Testis (tissue), 3 donors: Measurements from ENCODE around the gene SCO1. TPM values are rescaled to one million over a fixed set of nuclear protein-coding genes. Genes with fewer than 3 reads are reported as not detected.
A peak's percentile ranks its signal among the peaks of the same experiment; 100 is the strongest.

Source experiments
- DNase-seq: peaks from one replicate; pipeline ENCODE4 v3.0.0-alpha.2; 2019
- H3K27ac ChIP-seq, 2 donors: fragments of 200-600 bp; sonication (generic); one replicate each; pipeline ENCODE4 v1.5.1; 2019
- H3K27me3 ChIP-seq: fragments of 200-600 bp; sonication (generic); one replicate; pipeline ENCODE4 v1.5.1; 2019
- H3K36me3 ChIP-seq: fragments of 200-600 bp; sonication (generic); one replicate; pipeline ENCODE4 v1.5.1; 2017; ENCODE audit warnings: low read depth; ENCODE audit errors: missing control alignments
- H3K4me1 ChIP-seq: fragments of 200-600 bp; sonication (generic); one replicate; pipeline ENCODE4 v1.5.1; 2019
- H3K4me3 ChIP-seq, 2 donors: fragments of 200-600 bp; sonication (generic); one replicate each; pipeline ENCODE4 v1.5.1; 2017 to 2019
- H3K9me3 ChIP-seq: fragments of 200-600 bp; sonication (generic); one replicate; pipeline ENCODE4 v1.5.1; 2017
- CTCF ChIP-seq, 3 experiments: fragments of 450-650 bp in 2 of 3; fragments of 200-600 bp in 1 of 3; sonication (generic) in 1 of 3; IDR thresholded peaks; one replicate each; pipeline ENCODE4 v1.5.1; 2016 to 2019; ENCODE audit warnings: antibody characterized with exemption in 3 of 3, mild to moderate bottlenecking in 2 of 3, moderate library complexity in 1 of 3
- POLR2A ChIP-seq: fragments of 450-650 bp; IDR thresholded peaks from one replicate; pipeline ENCODE4 v1.6.1; 2017; ENCODE audit warnings: antibody characterized with exemption, mild to moderate bottlenecking, moderate library complexity
- WGBS, 2 donors: methylation state at CpG; one replicate each; pipeline ENCODE4 v1.1.5; 2018; 5-methylcytosine and 5-hydroxymethylcytosine counted together
- intact Hi-C: fragments of 100-400 bp; cut with DNase I; formaldehyde crosslinking; loops from one replicate; pipeline ENCODE4 v1.15.1; 2023; ENCODE audit warnings: low total_unique reads
- polyA plus RNA-seq: library from polyadenylated mRNA; stranded (reverse); fragments of 350-450 nt; fragmentation: Illumina TruSeq; extraction: RNeasy Lipid Tissue Mini Kit (QIAGEN cat#74804); gene quantifications from one replicate; pipeline ENCODE4 v1.2.3, GENCODE V29; 2014; ENCODE audit warnings: low read depth, low replicate concordance; ENCODE audit not compliant: insufficient read depth
- total RNA-seq, 2 donors: library from RNA; depleted of rRNA; stranded (reverse); fragments of >200 nt; gene quantifications; one replicate each; pipeline ENCODE4 v1.2.3, GENCODE V29; 2016

The SCO1 gene
- total and polyA plus RNA-seq, 3 donors from 2014 or later: 23.9 to 31.9 (median 25.7) TPM

- no peaks in the 10 kb centered on the region for H3K9me3 ChIP-seq
- intact Hi-C loops: no loop called here
- no peak for DNase-seq
- whole genome bisulfite sequencing, 2 donors: 74 to 86% methylated on average over 9 of the region's 9 CpGs
- no peaks in the 10 kb centered on the region for H3K36me3 ChIP-seq
- TF ChIP-seq CTCF (IDR thresholded peaks at IDR 0.05): no peak
- TF ChIP-seq POLR2A: no peak
- no peak overlapping the region for H3K4me3 ChIP-seq
- no peaks in the 10 kb centered on the region for H3K4me1 ChIP-seq
- H3K27me3 ChIP-seq: no peaks in the 10 kb centered on the region
- no peak overlapping the region for H3K27ac ChIP-seq
Observed at GRCh38 chr17:10651927-10652326, 45.4 kb downstream of the SCO1 start.

- H3K4me1 ChIP-seq: no peaks in the 10 kb centered on the region
- intact Hi-C loops: loop anchor here (10.0 kb wide), 1 partner anchor 195 kb away; no protein-coding TSS in a partner anchor
Observed at GRCh38 chr17:10649602-10650001, 47.7 kb downstream of the SCO1 start.

GRCh38 chr17:10648956-10649355 lies 48.4 kb downstream of the SCO1 start:
- Histone ChIP-seq H3K36me3 (no peaks in the 10 kb centered on the region), H3K4me3 (no peak overlapping the region), H3K27ac (no peak overlapping the region), H3K4me1 (no peaks in the 10 kb centered on the region), H3K27me3 (no peaks in the 10 kb centered on the region), H3K9me3 (no peaks in the 10 kb centered on the region)
- WGBS, 2 donors: 81 to 89% methylated on average over 3 of the region's 3 CpGs
- intact Hi-C loops: loop anchor here (10.0 kb wide), 1 partner anchor 196 kb away; no protein-coding TSS in a partner anchor
- DNase-seq: no peak
- no peak for TF ChIP-seq CTCF (IDR thresholded peaks at IDR 0.05)
- no peak for TF ChIP-seq POLR2A

More at GRCh38 chr17:10649602-10650001, 47.7 kb downstream of the SCO1 start:
- no peak for DNase-seq
- H3K9me3 ChIP-seq: no peaks in the 10 kb centered on the region
- H3K4me3 ChIP-seq: no peak overlapping the region
- no peak for TF ChIP-seq POLR2A
- no peak overlapping the region for H3K27ac ChIP-seq
- WGBS, 2 donors: 67 to 82% methylated on average over 5 of the region's 5 CpGs
- H3K27me3 ChIP-seq: no peaks in the 10 kb centered on the region
- H3K36me3 ChIP-seq: no peaks in the 10 kb centered on the region

- H3K4me1 ChIP-seq: no peaks in the 10 kb centered on the region
- no peak overlapping the region for H3K27ac ChIP-seq
- intact Hi-C loops: loop anchor here (10.0 kb wide), 1 partner anchor 196 kb away; no protein-coding TSS in a partner anchor
Observed at GRCh38 chr17:10648381-10648780, 49.0 kb downstream of the SCO1 start.

GRCh38 chr17:10646392-10646990 lies 50.8 kb downstream of the SCO1 start:
- 23 to 58% methylated on average over 4 to 8 of the region's 8 CpGs for WGBS, 2 donors
- Histone ChIP-seq H3K9me3 (no peaks in the 10 kb centered on the region), H3K4me1 (no peaks in the 10 kb centered on the region), H3K4me3 (no peak overlapping the region), H3K36me3 (no peaks in the 10 kb centered on the region), H3K27me3 (no peaks in the 10 kb centered on the region), H3K27ac (no peak overlapping the region)
- TF ChIP-seq CTCF (IDR thresholded peaks at IDR 0.05) (peak; percentile 46 to 85 (median 84)), POLR2A (no peak)
- intact Hi-C loops: loop anchor here (10.0 kb wide), 1 partner anchor 198 kb away; no protein-coding TSS in a partner anchor
- peak; percentile 85 for DNase-seq

More at GRCh38 chr17:10648381-10648780, 49.0 kb downstream of the SCO1 start:
- Histone ChIP-seq H3K36me3 (no peaks in the 10 kb centered on the region), H3K9me3 (no peaks in the 10 kb centered on the region), H3K4me3 (no peak overlapping the region), H3K27me3 (no peaks in the 10 kb centered on the region)
- WGBS, 2 donors: 92 to 93% methylated on average over 5 of the region's 5 CpGs
- TF ChIP-seq CTCF (IDR thresholded peaks at IDR 0.05) (no peak), POLR2A (no peak)
- no peak for DNase-seq
